DMS114 treated with DMSO at 0.1 percent for 48 hours (cell line): Measurements from ENCODE around the gene BSDC1.
A peak's percentile ranks its signal among the peaks of the same experiment; 100 is the strongest.

Source experiments
- DNase-seq: peaks from one replicate; lab custom pipeline; 2025; ENCODE audit not compliant: unreplicated experiment; lab: John Stamatoyannopoulos, UW

BSDC1 gene

GRCh38 chr1:32337855-32338636 is 56.2 kb downstream of the BSDC1 start:
- DNase-seq, result no peak

GRCh38 chr1:32336963-32337675 is 57.1 kb downstream of the BSDC1 start:
- no peak for DNase-seq

DNA sequence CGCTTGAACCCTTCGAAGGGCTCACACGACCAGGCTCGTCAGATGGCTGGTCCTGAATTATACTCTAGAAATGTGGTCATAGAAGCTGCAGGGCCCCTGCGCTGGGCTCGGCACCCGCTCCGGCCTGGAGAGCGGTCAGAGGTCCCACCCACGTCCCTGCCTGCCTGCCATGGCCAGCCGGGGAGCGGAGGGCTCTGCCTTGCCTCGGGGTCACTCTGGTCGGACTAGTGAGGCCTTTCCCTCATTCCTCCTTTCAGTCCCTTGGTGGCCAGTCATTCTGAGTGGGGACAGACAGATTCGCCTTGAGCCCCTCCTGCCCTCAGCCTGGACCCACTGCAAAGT is 57.7 kb downstream of the BSDC1 start:
- DNase-seq, result no peak

DNA sequence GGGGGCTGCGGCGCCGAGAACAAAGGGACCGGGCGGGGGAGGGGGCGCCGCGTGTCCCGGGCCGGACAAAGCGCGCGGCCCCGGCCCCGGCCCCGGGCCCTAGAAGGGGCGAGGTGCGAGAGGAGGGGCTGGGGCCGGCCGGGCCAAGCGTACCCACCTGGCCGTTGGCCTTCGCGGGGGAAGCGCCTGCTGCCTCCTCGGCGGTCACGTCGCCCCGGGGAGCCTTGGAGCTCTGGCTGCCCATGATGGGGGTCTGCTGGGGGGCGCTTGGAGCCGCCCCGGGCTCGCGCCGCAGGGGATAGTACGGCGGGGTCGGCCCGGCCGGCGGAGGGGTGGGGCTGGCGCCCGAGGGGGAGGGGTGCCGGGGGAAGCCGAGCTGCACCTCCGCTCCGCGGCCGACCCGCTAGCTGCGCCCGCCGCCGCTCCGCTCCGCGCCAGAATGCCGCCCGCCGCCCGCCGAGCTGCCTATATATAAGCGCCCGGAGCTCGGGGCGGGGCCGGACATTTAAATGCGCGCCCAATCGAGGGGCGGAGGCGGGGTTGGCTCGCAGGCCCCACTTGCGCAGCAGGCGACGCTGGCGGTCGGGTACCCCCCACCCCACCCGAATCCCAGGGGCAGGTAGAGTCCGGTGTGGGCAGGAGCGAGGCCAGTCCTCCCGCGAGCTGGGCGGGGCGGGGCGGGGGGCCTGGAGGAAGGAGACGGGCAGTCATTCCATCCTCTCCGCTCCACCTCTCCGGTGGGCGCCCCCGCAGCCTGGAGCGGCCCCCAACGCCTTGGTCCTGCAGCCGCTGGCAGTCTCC is 58.3 kb downstream of the BSDC1 start, which contains the start of gene MARCKSL1:
Gene MARCKSL1, minus strand, starts transcription at position 444 of the 801 bp plus-strand sequence. Its CDS starts 200 bp downstream, at position 244.
- peak; percentile 46 for DNase-seq

GRCh38 chr1:32335535-32335789 is 58.8 kb downstream of the BSDC1 start:
- DNase-seq, result no peak

DNA sequence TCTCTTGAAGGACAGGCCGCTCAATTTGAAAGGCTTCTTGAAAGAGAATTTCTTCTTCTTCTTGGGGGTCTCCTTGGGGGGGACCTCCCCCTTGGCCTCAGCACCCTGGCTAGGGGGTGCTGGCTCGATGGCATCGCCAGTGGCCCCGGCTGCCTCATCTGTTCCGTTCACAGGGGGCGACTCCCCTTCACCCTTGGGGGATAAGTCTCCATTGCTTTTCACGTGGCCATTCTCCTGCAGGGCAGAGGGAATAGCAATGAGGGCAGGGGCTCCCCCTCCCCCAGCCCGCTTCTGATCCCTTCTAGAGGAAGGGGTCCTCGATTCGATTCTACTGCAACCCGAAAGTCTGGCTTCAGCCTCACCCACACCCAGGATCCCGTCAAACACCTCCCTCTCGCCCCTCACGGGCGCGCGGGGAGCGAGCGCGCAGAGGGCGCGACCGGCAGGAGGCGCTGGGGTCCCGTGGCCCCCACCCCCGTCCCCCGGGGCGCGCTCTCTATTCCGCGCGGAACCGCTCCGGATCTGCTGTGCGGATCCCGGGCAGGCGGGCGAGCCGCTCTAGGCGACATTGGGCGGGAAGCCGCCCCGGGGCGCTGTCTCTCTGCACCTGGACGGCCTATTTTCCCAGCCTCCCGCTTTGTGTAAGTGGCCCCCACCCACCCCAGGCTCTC is 59.2 kb downstream of the BSDC1 start:
- no peak for DNase-seq

- DNase-seq, result no peak
Measured at GRCh38 chr1:32334274-32334861, 59.9 kb downstream of the BSDC1 start.

- no peak for DNase-seq
Measured at GRCh38 chr1:32333251-32333963, 60.8 kb downstream of the BSDC1 start.

GRCh38 chr1:32332290-32333079 is 61.8 kb downstream of the BSDC1 start:
- DNase-seq, result no peak

DNA sequence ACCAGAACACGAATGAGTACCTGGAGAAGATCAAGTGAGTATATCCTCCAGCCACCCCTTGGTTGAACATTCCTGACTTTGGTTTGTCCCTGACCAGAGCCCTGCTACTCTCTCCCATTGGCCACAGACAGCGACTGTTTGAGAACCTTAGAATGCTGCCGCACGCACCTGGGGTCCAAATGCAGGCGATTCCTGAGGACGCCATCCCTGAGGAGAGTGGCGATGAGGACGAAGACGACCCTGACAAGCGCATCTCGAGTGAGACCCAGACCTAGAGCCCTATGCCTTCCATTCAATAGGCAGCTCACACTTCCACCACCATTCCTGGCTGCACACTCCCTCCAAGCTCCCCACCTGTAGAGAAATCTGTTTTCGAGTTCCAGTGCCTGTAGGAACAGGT is 62.7 kb downstream of the BSDC1 start:
- DNase-seq, result no peak

- no peak for DNase-seq
Measured at GRCh38 chr1:32330558-32331151, 63.6 kb downstream of the BSDC1 start.

DNA sequence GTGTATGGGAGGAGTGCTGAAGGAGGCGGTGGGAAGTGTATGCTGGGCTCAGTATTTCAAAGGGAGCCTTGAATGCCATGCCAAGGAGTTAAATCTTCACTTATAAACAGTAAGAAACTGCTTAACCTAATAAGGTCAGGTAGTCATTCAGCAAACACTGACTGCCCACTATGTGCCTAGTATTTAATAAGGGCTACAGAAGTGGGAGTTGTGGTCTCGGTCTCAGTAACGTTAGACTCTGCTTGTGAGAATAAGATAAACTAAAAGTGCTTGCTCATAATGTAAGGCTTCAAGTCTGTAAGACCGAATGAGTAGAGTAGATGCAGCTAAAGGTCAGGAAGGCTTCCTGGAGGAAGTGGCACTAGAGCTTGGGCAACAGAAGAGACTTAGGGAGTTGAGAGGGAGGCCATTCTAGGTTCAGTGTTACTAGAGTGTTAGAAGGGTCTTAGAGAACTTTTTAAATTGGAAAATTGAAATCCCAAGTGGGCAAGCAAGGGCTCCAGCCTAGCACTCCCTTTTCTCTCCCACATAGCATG is 64.2 kb downstream of the BSDC1 start:
- DNase-seq, result no peak

GRCh38 chr1:32327204-32327603 is 67.0 kb downstream of the BSDC1 start:
- DNase-seq, result no peak

- DNase-seq, result no peak
Measured at GRCh38 chr1:32321712-32322291, 72.4 kb downstream of the BSDC1 start.

DNA sequence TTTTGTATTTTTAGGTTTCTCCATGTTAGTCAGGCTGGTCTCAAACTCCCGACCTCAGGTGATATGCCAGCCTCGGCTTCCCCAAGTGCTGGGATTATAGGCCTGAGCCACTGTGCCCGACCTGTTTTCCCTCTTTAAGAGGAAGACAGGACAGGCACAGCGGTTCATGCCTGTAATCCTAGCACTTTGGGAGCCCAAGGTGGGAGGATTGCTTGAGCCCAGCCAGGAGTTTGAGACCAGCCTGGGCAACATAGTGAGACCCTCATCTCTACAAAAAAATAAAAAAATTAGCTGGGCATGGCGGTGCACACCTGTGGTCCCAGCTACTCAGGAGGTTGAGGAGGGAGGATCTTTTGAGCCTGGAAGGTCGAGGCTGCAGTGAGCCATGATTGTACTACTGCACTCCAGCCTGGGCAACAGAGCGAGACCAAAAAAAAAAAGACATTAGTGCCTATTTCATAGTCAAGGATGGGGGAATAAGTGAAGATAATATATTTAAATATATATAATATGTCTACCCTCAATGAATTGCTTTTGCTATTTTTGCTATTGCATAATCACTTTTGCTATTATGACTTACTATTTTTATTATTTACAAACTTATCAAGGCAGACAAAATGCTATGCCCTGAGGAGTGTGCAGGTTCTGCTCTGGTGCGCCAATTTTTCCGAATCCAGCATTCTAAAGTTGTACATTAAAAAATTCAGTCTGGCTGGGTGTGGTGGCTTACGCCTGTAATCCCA is 75.9 kb downstream of the BSDC1 start:
- DNase-seq, result no peak

- no peak for DNase-seq
Measured at GRCh38 chr1:32316903-32317277, 77.4 kb downstream of the BSDC1 start.
